HepG2 (cell line): Measurements from ENCODE around the gene STX2. TPM values are rescaled to one million over a fixed set of nuclear protein-coding genes. Genes with fewer than 3 reads are reported as not detected.
A peak's percentile ranks its signal among the peaks of the same experiment; 100 is the strongest.

Source experiments
- AKAP8 ChIP-seq: sonication (generic); formaldehyde crosslinking; IDR thresholded peaks from 2 replicates; pipeline ENCODE4 v1.5.1; 2020; ENCODE audit warnings: mild to moderate bottlenecking, missing genetic modification reagents
- ARNTL ChIP-seq: sonication (generic); formaldehyde crosslinking; IDR thresholded peaks from 2 replicates; pipeline ENCODE4 v1.4.0; 2020; ENCODE audit warnings: mild to moderate bottlenecking, missing genetic modification reagents
- ATF4 ChIP-seq, 2 experiments: fragments of 450-650 bp in 1 of 2; sonication (generic) in 1 of 2; formaldehyde crosslinking; IDR thresholded peaks; 2 replicates each; pipeline versions ENCODE4 v1.5.0 to v1.8.0; 2020 to 2022; ENCODE audit warnings: mild to moderate bottlenecking in 1 of 2, missing genetic modification reagents in 1 of 2
- FOXK1 ChIP-seq: sonication (generic); formaldehyde crosslinking; IDR thresholded peaks from 2 replicates; pipeline ENCODE4 v1.4.0; 2020; ENCODE audit warnings: low read depth, missing genetic modification reagents, borderline replicate concordance
- HMG20B ChIP-seq: conservative IDR thresholded peaks from 2 replicates; pipeline ENCODE4 v1.6.1; 2016; ENCODE audit warnings: missing genetic modification reagents, missing compliant biosample characterization
- JARID2 ChIP-seq: sonication (generic); formaldehyde crosslinking; IDR thresholded peaks from 2 replicates; pipeline ENCODE4 v1.8.1; 2023; ENCODE audit warnings: missing genetic modification reagents, inconsistent platforms; ENCODE audit not compliant: insufficient replicate concordance
- JUN ChIP-seq: sonication (generic); formaldehyde crosslinking; IDR thresholded peaks from 2 replicates; pipeline ENCODE4 v1.4.0; 2020; ENCODE audit warnings: mild to moderate bottlenecking, missing genetic modification reagents
- KLF9 ChIP-seq: IDR thresholded peaks from 2 replicates; pipeline ENCODE4 v1.6.1; 2016; ENCODE audit warnings: low read depth
- KMT2A ChIP-seq: sonication (generic); formaldehyde crosslinking; IDR thresholded peaks from 2 replicates; pipeline ENCODE4 v1.4.0; 2020; ENCODE audit warnings: missing genetic modification reagents
- MEF2D ChIP-seq: sonication (generic); formaldehyde crosslinking; IDR thresholded peaks from 2 replicates; pipeline ENCODE4 v1.5.1; 2020; ENCODE audit warnings: mild to moderate bottlenecking, missing genetic modification reagents
- NFE2 ChIP-seq: sonication (generic); formaldehyde crosslinking; IDR thresholded peaks from 2 replicates; pipeline ENCODE4 v1.4.0; 2020; ENCODE audit warnings: missing genetic modification reagents
- POLR2A ChIP-seq, 2 experiments: IDR thresholded peaks; 2 replicates each; pipeline ENCODE4 v1.6.1; 2011; ENCODE audit warnings: low read depth in 2 of 2, low read length in 2 of 2, mild to moderate bottlenecking in 1 of 2, moderate library complexity in 1 of 2; ENCODE audit not compliant: insufficient read depth in 1 of 2
- SIX1 ChIP-seq: sonication (generic); formaldehyde crosslinking; IDR thresholded peaks from 2 replicates; pipeline ENCODE4 v1.4.0; 2020; ENCODE audit warnings: missing genetic modification reagents, borderline replicate concordance
- SKI ChIP-seq: fragments of 450-650 bp; IDR thresholded peaks from one replicate; pipeline ENCODE4 v1.6.1; 2018; ENCODE audit warnings: mild to moderate bottlenecking; ENCODE audit not compliant: partially characterized antibody
- SMC3 ChIP-seq: IDR thresholded peaks from 2 replicates; pipeline ENCODE4 v1.6.1; 2011; ENCODE audit warnings: low read length, improper control_type of control experiment
- SPEN ChIP-seq: sonication (generic); formaldehyde crosslinking; IDR thresholded peaks from 2 replicates; pipeline ENCODE4 v1.5.1; 2020; ENCODE audit warnings: low read depth, mild to moderate bottlenecking, missing genetic modification reagents
- TOE1 ChIP-seq: sonication (generic); formaldehyde crosslinking; IDR thresholded peaks from 2 replicates; pipeline ENCODE4 v1.4.0; 2020; ENCODE audit warnings: mild to moderate bottlenecking, missing genetic modification reagents
- ZEB1 ChIP-seq: IDR thresholded peaks from 2 replicates; pipeline ENCODE4 v1.6.1; 2012; ENCODE audit warnings: mild to moderate bottlenecking, low read depth, inconsistent platforms; ENCODE audit not compliant: insufficient replicate concordance
- ZFP36L1 ChIP-seq: sonication (generic); formaldehyde crosslinking; IDR thresholded peaks from 2 replicates; pipeline ENCODE4 v1.8.0; 2022; ENCODE audit warnings: mild to moderate bottlenecking, missing genetic modification reagents, moderate library complexity
- ZNF124 ChIP-seq: sonication (generic); formaldehyde crosslinking; IDR thresholded peaks from 2 replicates; pipeline ENCODE4 v1.4.0; 2020; ENCODE audit warnings: missing genetic modification reagents
- ZNF160 ChIP-seq: sonication (generic); formaldehyde crosslinking; IDR thresholded peaks from 2 replicates; pipeline ENCODE4 v1.8.0; 2022; ENCODE audit warnings: mild to moderate bottlenecking, inconsistent platforms, missing genetic modification reagents
- ZNF274 ChIP-seq: sonication (generic); formaldehyde crosslinking; IDR thresholded peaks from 2 replicates; pipeline ENCODE4 v1.5.1; 2020; ENCODE audit warnings: mild to moderate bottlenecking, missing genetic modification reagents
- ZNF34 ChIP-seq: sonication (generic); formaldehyde crosslinking; IDR thresholded peaks from 2 replicates; pipeline ENCODE4 v1.4.0; 2020; ENCODE audit warnings: mild to moderate bottlenecking, missing genetic modification reagents, borderline replicate concordance
- ZNF468 ChIP-seq: sonication (generic); formaldehyde crosslinking; IDR thresholded peaks from 2 replicates; pipeline ENCODE4 v1.8.0; 2022; ENCODE audit warnings: mild to moderate bottlenecking, moderate library complexity, missing genetic modification reagents
- ZNF543 ChIP-seq: sonication (generic); formaldehyde crosslinking; IDR thresholded peaks from 2 replicates; pipeline ENCODE4 v1.4.0; 2020; ENCODE audit warnings: mild to moderate bottlenecking, missing genetic modification reagents
- ZNF746 ChIP-seq: sonication (generic); formaldehyde crosslinking; IDR thresholded peaks from 2 replicates; pipeline ENCODE4 v1.8.0; 2022; ENCODE audit warnings: mild to moderate bottlenecking, missing genetic modification reagents
- ZNF788 ChIP-seq: sonication (generic); formaldehyde crosslinking; IDR thresholded peaks from 2 replicates; pipeline ENCODE4 v1.5.0; 2020; ENCODE audit warnings: mild to moderate bottlenecking, missing genetic modification reagents, borderline replicate concordance
- ZSCAN25 ChIP-seq: sonication (generic); formaldehyde crosslinking; IDR thresholded peaks from 2 replicates; pipeline ENCODE4 v1.8.0; 2022; ENCODE audit warnings: mild to moderate bottlenecking, missing genetic modification reagents
- polyA plus RNA-seq, 8 experiments: library from polyadenylated mRNA; depleted of rRNA in 3 of 8; stranded (reverse) in 7 of 8; unstranded in 1 of 8; fragments of >200 nt; fragmentation: Illumina TruSeq in 4 of 8; extraction: Trizol in 4 of 8; gene quantifications; 2 replicates each; pipeline versions ENCODE4 v1.2.1 to v1.2.3, GENCODE V29; 2011 to 2016; ENCODE audit warnings: low read depth in 4 of 8, missing spikeins in 1 of 8, mixed read lengths in 1 of 8; ENCODE audit not compliant: insufficient read depth in 1 of 8
- total RNA-seq, 5 experiments: library from RNA; depleted of rRNA; stranded (reverse); fragments of >200 nt; fragmentation: Illumina TruSeq; extraction: Trizol; gene quantifications; 2 replicates each; pipeline ENCODE4 v1.2.3, GENCODE V29; 2016; ENCODE audit warnings: low read depth in 1 of 5
- TF ChIP-seq, protein P1 (sequence below): sonication (generic); formaldehyde crosslinking; IDR thresholded peaks from 2 replicates; pipeline ENCODE4 v1.4.0; 2020; ENCODE audit warnings: missing genetic modification reagents

STX2 gene
- total and polyA plus RNA-seq, 2 of the 13 experiments (the other 11 are each of a cell fraction or from before 2014, with no cell fraction given) = 13.4 to 25.1 TPM

DNA sequence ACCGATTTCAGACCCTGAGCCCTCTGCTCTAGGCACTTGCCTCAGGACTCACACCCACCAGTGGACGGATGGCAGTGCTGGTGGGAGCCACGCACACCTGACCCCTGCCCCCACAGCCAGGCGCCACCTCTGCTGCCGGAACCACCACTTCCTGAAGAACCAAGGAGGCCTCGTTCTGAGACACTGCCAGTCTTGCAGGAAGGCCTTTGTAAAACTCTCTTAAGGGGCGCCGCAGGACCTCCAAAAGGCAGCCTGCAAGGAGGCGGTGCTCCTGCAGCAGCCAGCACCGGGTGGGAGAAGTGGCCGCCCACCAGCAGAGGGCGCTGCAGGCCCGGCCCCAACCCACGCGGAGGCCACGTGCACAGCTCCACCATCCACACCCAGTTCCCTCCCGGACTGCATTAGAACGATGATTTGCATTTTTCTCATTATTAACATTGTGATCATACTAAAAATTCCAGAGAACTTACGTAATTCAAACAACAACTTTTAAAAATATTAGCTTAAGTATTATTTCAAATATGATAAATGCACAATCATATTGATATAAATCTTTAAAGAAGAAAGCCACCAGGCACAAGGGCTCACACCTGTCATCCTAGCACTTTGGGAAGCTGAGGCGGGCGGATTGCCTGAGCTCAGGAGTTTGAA lies 12.8 kb downstream of the STX2 start (continued):
- TF ChIP-seq ZEB1 (no peak), MEF2D (0 out of 2 replicates have a peak, but pooled peaks have one; percentile 22), AKAP8 (CRISPR knock-in tag) (no peak), JUN (no peak), ARNTL (peak; percentile 58; the same call in 1 of the 2 replicates), ZNF274 (CRISPR knock-in tag) (no peak), HMG20B (no peak), JARID2 (CRISPR knock-in tag) (no peak), ZNF468 (CRISPR knock-in tag) (no peak), ZSCAN25 (CRISPR knock-in tag) (no peak), ATF4 (CRISPR knock-in tag; IDR thresholded peaks at IDR 0.05) (no peak), ZNF160 (CRISPR knock-in tag) (no peak), ZNF124 (no peak), ZNF788 (peak; percentile 45; the same call in 1 of the 2 replicates), FOXK1 (peak; percentile 46; the same call in 1 of the 2 replicates), KLF9 (CRISPR knock-in tag) (no peak), SIX1 (CRISPR knock-in tag) (0 out of 2 replicates have a peak, but pooled peaks have one; percentile 25), ZNF543 (CRISPR knock-in tag) (no peak), SMC3 (peak; percentile 10; the same call in 1 of the 2 replicates), POLR2A (IDR thresholded peaks at IDR 0.05; ENCODE audit: insufficient read depth in 1 of 2, low read depth in 2 of 2, low read length in 2 of 2) (no peak), SKI (no peak), KMT2A (CRISPR knock-in tag) (no peak), ZFP36L1 (CRISPR knock-in tag) (no peak), ZNF746 (CRISPR knock-in tag) (no peak), NFE2 (CRISPR knock-in tag) (no peak), ZNF34 (CRISPR knock-in tag) (no peak), TOE1 (CRISPR knock-in tag) (no peak), SPEN (CRISPR knock-in tag) (no peak)
- TF ChIP-seq, protein P1, sequence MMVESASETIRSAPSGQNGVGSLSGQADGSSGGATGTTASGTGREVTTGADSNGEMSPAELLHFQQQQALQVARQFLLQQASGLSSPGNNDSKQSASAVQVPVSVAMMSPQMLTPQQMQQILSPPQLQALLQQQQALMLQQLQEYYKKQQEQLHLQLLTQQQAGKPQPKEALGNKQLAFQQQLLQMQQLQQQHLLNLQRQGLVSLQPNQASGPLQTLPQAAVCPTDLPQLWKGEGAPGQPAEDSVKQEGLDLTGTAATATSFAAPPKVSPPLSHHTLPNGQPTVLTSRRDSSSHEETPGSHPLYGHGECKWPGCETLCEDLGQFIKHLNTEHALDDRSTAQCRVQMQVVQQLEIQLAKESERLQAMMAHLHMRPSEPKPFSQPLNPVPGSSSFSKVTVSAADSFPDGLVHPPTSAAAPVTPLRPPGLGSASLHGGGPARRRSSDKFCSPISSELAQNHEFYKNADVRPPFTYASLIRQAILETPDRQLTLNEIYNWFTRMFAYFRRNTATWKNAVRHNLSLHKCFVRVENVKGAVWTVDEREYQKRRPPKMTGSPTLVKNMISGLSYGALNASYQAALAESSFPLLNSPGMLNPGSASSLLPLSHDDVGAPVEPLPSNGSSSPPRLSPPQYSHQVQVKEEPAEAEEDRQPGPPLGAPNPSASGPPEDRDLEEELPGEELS (CRISPR knock-in tag) = no peak
